ENCODE results near the gene PRSS2.
A peak's percentile ranks its signal among the peaks of the same experiment; 100 is the strongest.

PRSS2 gene

GRCh38 chr7:142800699-142801260 is 30.0 kb downstream of the PRSS2 start:
- DNase-seq = no peak

GRCh38 chr7:142801601-142802295 is 31.0 kb downstream of the PRSS2 start:
- DNase-seq = no peak

- no peak for DNase-seq
These were observed 31.5 kb downstream of the PRSS2 start for GRCh38 chr7:142802301-142802700.

- no peak for DNase-seq
These were observed 33.1 kb downstream of the PRSS2 start for GRCh38 chr7:142803901-142804300.

- DNase-seq = no peak
These were observed 34.0 kb downstream of the PRSS2 start for GRCh38 chr7:142804728-142805207.

GRCh38 chr7:142805350-142806021 is 34.7 kb downstream of the PRSS2 start:
- DNase-seq = no peak

- no peak for DNase-seq
These were observed 35.2 kb downstream of the PRSS2 start for GRCh38 chr7:142806022-142806356.

GRCh38 chr7:142806957-142807356 is 36.2 kb downstream of the PRSS2 start:
- no peak for DNase-seq

GRCh38 chr7:142807855-142808460 is 37.2 kb downstream of the PRSS2 start:
- no peak for DNase-seq

- no peak for DNase-seq
These were observed 37.7 kb downstream of the PRSS2 start for GRCh38 chr7:142808461-142808801.

GRCh38 chr7:142808802-142809583 is 38.2 kb downstream of the PRSS2 start:
- DNase-seq = no peak

- no peak for DNase-seq
These were observed 38.9 kb downstream of the PRSS2 start for GRCh38 chr7:142809671-142810070.

- DNase-seq = peak in 1 of 51 donors; percentile 27
These were observed 40.5 kb downstream of the PRSS2 start for GRCh38 chr7:142811154-142811737.

GRCh38 chr7:142812437-142813215 is 41.9 kb downstream of the PRSS2 start:
- no peak for DNase-seq

GRCh38 chr7:142813226-142813625 is 42.5 kb downstream of the PRSS2 start:
- no peak for DNase-seq

- no peak for DNase-seq
These were observed 42.9 kb downstream of the PRSS2 start for GRCh38 chr7:142813699-142814098.

- no peak for DNase-seq
These were observed 43.7 kb downstream of the PRSS2 start for GRCh38 chr7:142814451-142814850.

GRCh38 chr7:142815134-142815533 is 44.4 kb downstream of the PRSS2 start:
- peak in 1 of 51 donors; percentile 17 for DNase-seq

- DNase-seq = no peak
These were observed 46.7 kb downstream of the PRSS2 start for GRCh38 chr7:142817506-142817905.

GRCh38 chr7:142819530-142819929 is 48.8 kb downstream of the PRSS2 start:
- DNase-seq = no peak

- DNase-seq = no peak
These were observed 51.9 kb downstream of the PRSS2 start for GRCh38 chr7:142822714-142823113.
